NCI-H1930 (cell line): ENCODE results near the gene CENPK.
"Not testable (repeated sequence)": the region's sequence is repeated elsewhere in the genome, so short reads cannot be mapped to it uniquely, and the experiment has no call there.

Source experiments
- DNase-seq, 2 experiments: peaks; one replicate each; lab custom pipeline; 2025; lab: John Stamatoyannopoulos, UW

The CENPK gene, protein sequence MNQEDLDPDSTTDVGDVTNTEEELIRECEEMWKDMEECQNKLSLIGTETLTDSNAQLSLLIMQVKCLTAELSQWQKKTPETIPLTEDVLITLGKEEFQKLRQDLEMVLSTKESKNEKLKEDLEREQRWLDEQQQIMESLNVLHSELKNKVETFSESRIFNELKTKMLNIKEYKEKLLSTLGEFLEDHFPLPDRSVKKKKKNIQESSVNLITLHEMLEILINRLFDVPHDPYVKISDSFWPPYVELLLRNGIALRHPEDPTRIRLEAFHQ

GRCh38 chr5:65562731-65563701 is at the start of gene CENPK, which contains the start of gene PPWD1:
TSS of gene CENPK (minus strand) at chr5:65563168. CDS start at chr5:65554907, 8,261 bp downstream.
TSS of gene PPWD1 (plus strand) at chr5:65563296. CDS start at chr5:65563311, 15 bp downstream.
- DNase-seq, result peak; percentile 77 to 83

DNA sequence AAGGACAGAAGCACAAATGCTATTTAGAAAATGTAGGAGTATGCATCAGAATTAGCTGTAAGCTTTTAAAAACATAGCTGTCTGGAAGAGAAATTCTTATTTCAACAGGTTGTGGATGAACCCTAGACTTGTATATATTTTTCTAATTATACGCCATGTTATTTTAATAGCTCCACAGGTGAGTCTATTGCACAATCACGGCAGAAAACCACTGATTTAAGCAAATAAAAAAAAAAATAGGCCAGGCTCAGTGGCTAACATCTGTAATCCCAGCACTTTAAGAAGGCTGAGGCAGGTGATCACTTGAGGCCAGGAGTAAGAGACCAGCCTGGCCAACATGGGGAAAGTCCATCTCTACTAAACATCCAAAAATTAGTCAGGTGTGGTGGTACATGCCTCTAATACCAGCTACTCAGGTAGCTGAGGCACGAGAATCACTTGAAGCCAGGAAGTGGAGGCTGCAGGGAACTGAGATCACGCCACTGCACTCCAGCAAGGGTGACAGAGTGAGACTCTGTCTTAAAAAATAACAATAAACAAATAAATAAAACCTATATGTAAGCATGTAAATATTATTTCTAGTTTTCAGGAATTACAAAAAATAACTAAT is 49.4 kb upstream of the CENPK start:
- DNase-seq, result no peak

- DNase-seq, result peak; percentile 46 to 56
Observed at GRCh38 chr5:65611524-65611923, 48.6 kb upstream of the CENPK start.

GRCh38 chr5:65601761-65602160 is 38.8 kb upstream of the CENPK start:
- DNase-seq, result not testable (repeated sequence)

- DNase-seq, result no peak
Observed at GRCh38 chr5:65588694-65589093, 25.7 kb upstream of the CENPK start.

GRCh38 chr5:65577141-65577540 is 14.2 kb upstream of the CENPK start:
- no peak for DNase-seq

- no peak for DNase-seq
Observed at GRCh38 chr5:65570598-65571226, 7.7 kb upstream of the CENPK start.

DNA sequence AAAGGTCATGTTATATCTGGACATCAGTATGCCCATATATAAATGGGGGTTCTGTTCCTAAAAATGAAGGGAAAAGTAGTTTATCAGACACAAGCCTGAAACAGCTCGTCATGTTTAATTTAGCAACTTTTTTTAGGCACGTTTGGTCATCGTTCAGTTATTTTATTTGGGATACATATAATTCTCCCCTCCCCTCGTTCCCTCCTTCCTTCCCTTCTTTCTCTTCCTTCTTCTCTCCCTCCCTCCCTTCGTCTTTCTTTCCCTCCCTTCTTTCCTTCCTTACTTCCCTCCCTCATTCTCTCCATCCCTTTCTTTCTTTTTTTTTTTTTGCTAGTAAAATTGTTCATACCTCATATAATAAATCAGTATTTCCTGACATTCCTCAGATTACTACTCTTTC is 3.5 kb upstream of the CENPK start:
- DNase-seq, result no peak

DNA sequence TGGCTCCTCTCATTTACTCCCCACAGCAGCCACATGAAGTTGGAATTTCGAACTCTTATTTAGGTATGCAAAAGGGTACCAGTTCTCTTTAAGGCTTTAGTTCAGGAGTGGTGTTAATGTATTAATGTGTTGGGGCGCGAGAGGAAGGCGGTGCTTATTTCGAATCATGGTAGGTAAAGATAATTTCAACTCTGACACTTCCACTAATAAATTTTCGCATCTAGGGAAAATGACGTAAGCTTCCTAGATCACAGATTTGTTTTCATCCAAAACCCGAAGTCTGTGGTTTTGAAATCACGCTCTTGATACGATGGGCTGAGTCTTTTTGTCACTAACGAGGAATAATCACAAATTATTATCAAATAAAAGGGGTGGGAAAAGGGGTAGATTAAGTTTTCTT is 809 bp upstream of the CENPK start:
- DNase-seq, result no peak

DNA sequence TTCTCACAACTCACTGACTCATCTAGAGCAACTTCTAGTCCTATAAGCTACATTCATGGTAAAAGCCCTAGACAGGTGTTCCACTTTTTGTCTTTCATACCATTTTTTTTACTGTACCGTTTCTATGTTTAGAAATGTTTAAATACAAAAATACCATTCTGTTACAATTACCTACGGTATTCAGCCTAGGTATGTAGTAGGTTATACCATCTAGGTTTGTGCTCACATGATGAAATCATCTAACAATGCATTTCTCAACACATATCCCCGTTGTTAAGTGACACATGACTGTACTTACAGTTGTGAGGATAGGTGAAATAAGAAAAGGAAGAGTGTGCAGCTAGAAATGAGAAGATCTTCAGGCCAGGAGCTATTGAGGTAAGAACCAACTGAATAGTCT is 6.2 kb downstream of the CENPK start:
- no peak for DNase-seq

- DNase-seq, result no peak
Observed at GRCh38 chr5:65556181-65556580, 6.8 kb downstream of the CENPK start.

DNA sequence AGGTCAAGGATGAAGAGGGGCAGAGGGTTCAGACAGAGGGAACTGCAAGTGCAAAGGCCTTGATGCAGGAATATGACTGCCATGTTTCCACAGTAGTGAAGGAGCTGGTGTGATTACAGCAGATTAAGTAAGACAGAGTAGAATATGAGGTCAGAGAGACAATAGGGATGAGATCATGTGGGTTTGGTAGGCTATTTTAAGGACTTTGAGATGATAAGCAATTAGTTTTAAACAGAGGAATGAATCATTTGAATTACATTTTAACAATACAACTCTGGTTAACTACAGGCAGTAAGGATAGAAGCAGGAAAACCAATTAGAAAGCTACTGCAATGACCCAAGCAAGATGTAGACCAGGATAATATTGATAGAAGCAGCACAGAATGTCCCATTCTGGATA is 7.7 kb downstream of the CENPK start:
- DNase-seq, result no peak

DNA sequence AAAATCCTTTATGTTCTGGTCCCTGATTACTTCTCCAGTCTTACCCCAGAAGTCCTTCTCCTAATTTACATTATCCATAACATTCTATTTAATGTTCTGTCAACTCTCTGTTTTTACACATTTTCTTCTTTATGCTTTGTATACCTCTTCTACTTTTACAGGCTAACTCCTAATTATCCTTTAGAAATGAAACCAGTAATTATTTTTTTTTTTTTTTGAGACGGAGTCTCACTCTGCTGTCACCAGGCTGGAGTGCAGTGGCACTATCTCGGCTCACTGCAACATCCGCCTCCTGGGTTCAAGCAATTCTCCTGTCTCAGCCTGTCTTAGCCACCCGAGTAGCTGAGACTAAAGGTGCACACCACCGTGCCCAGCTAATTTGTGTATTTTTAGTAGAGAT is 9.0 kb downstream of the CENPK start:
- no peak for DNase-seq

DNA sequence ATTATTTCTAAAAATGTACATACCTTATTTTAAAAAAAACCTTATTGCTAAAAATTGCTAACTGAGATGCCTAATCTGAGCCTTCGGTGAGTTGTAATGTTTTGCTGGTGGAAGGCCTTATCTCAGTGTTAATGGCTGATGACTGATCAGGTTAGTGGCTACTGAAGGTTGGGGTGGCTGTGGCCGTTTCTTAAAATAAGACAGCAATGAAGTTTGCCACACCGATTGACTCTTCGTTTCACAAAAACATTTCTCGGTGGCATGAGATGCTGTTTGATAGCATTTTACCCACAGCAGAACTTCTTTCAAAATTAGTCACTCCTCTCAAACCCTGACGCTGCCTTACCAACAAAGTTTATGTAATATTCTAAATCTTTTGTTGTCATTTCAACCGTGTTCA is 14.7 kb downstream of the CENPK start:
- DNase-seq, result no peak

- DNase-seq, result no peak
Observed at GRCh38 chr5:65546141-65546540, 16.8 kb downstream of the CENPK start.

GRCh38 chr5:65544473-65544872 is 18.5 kb downstream of the CENPK start:
- no peak for DNase-seq

DNA sequence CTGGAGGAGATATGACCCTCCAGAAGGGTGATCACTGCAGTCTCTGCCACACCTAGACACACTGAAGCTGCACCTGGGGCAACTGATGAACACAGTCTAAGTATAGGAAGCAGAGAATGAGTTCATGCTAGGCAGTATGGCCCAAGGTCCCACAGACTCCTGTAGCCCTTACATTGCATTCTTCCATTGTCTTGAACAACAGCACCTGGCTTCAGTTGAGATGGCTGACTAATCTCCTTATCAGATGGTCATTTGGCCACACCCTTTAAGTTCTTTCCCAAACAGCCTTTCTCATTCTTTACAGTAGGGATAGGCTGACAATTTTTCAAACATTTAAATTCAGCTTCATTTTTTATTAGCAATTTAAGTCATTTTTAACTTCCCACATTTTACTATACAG is 23.1 kb downstream of the CENPK start:
- DNase-seq, result no peak

DNA sequence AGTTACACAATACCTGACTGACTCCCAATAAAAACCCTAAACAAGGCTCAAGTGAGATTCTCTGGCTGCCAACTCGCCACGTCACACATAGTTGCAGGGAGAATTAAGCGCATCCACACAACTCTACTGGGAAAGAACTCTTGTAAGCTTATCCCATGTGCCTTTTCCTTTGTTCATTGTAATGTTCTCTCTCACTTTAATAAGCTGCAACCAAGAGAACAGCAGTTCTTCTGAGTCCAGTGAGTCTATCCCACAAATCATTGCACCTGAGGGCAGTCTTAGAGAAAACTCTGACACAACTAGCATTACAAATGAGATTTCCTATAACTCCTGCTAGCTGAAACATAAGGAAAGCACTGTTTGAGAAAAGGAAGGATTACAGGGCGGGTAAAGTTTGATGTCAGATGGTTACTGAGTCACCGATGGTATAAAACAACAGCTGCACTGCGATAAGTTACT is 27.4 kb downstream of the CENPK start:
- no peak for DNase-seq

DNA sequence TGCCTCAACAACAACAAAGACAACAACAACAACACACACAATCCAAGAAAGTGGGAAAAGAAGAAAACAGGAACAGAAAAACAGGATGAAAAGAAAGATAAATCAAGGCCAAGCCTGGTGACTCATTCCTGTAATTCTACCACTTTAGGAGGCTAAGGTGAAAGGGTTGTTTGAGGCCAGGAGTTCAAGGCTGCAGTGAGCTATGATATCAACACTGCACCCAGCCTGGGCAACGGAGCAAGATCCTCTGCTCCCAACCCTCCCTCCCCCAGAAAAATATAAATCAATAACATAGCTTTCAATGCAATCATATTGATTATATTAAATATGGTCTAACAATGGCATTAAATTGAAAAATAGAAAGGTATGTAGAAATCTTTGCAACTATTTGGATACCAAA is 32.1 kb downstream of the CENPK start:
- no peak for DNase-seq

DNA sequence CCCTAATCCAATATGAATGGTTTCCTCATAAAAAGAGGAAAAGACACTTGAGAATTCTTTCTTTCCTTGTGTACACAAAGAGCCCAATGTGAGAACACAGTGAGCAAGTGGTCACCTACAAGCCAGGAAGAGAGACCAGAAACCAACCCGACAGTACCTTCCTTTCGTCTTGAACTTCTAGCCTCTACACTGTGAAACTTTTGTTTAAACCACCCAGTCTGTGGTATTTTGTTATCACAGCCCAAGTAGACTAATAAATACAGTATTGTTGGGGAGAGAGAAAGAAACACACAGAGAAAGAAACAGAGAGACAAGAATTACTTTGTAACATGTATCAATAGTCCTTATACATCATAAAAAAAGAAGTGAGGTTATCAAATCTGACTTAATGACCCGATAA is 37.2 kb downstream of the CENPK start:
- no peak for DNase-seq

GRCh38 chr5:65512170-65512937 is 50.6 kb downstream of the CENPK start:
- DNase-seq, result no peak
